Measurements from ENCODE around the gene ZNHIT3. TPM values are rescaled to one million over a fixed set of nuclear protein-coding genes. Genes with fewer than 3 reads are reported as not detected.

ZNHIT3 gene
- total RNA-seq, 4 donors from 2014 or later, result 24.5 to 43.7 (median 32.8) TPM

- TF ChIP-seq, protein P1, sequence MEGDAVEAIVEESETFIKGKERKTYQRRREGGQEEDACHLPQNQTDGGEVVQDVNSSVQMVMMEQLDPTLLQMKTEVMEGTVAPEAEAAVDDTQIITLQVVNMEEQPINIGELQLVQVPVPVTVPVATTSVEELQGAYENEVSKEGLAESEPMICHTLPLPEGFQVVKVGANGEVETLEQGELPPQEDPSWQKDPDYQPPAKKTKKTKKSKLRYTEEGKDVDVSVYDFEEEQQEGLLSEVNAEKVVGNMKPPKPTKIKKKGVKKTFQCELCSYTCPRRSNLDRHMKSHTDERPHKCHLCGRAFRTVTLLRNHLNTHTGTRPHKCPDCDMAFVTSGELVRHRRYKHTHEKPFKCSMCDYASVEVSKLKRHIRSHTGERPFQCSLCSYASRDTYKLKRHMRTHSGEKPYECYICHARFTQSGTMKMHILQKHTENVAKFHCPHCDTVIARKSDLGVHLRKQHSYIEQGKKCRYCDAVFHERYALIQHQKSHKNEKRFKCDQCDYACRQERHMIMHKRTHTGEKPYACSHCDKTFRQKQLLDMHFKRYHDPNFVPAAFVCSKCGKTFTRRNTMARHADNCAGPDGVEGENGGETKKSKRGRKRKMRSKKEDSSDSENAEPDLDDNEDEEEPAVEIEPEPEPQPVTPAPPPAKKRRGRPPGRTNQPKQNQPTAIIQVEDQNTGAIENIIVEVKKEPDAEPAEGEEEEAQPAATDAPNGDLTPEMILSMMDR (IDR thresholded peaks at IDR 0.05; ENCODE audit: low read depth), result no peak
These were observed 24.7 kb downstream of the ZNHIT3 start for GRCh38 chr17:36511216-36511615.

- TF ChIP-seq, protein P1 (IDR thresholded peaks at IDR 0.05; ENCODE audit: low read depth), result no peak
These were observed 26.2 kb downstream of the ZNHIT3 start for GRCh38 chr17:36512641-36513040.

GRCh38 chr17:36514856-36515255 is 28.4 kb downstream of the ZNHIT3 start:
- TF ChIP-seq, protein P1 (IDR thresholded peaks at IDR 0.05; ENCODE audit: low read depth), result no peak

DNA sequence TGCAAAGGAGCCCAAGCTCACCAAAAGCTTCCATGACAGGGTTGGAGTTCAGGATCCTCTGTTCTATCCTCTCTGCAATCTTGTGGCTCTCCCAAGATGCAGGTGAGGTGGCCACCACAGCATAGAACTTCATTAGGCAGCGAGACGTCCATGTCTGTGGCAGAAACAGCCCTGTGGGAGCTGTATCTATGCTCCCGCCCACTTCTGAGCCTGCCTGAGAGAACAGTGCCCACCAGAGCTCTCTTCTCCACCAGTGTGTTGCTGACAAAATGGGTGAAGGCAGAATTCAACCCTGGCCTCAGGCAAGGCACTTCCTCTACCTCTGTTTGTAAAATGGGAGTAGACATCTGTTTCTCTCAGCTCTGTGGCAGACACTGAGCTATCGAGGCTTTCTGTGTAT is 29.4 kb downstream of the ZNHIT3 start:
- TF ChIP-seq, protein P1 (IDR thresholded peaks at IDR 0.05; ENCODE audit: low read depth), result no peak

GRCh38 chr17:36523113-36523512 is 36.6 kb downstream of the ZNHIT3 start:
- TF ChIP-seq, protein P1 (IDR thresholded peaks at IDR 0.05; ENCODE audit: low read depth), result no peak

GRCh38 chr17:36524428-36524876 is 38.0 kb downstream of the ZNHIT3 start:
- TF ChIP-seq, protein P1 (IDR thresholded peaks at IDR 0.05; ENCODE audit: low read depth), result no peak

DNA sequence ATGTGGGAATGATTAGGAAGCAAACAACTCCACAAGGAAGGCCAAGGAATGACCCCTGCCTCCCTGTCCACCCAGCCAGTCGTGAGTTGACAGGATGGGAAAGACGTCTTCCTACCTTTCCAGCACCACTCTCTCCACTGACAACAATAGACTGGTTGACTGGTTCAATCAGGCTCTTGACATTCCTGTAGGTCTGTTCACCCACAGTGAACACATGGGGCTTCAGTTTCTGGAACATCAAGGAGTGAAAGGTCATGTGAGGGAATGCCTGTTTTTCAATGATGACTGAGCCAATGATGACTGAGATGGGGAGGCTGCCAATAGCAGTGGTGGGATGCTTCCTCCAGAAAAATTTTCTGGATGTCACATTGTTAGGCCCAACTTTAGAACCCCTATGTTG is 38.6 kb downstream of the ZNHIT3 start:
- TF ChIP-seq, protein P1 (IDR thresholded peaks at IDR 0.05; ENCODE audit: low read depth), result no peak

Data from subcutaneous adipose tissue (tissue), 4 donors.